Neural crest cell (in vitro differentiated cells): ENCODE results near the gene FBXO45. TPM values are rescaled to one million over a fixed set of nuclear protein-coding genes. Genes with fewer than 3 reads are reported as not detected.
"Not testable (repeated sequence)": the region's sequence is repeated elsewhere in the genome, so short reads cannot be mapped to it uniquely, and the experiment has no call there.

Experiments used
- DNase-seq: peaks from one replicate; pipeline ENCODE4 v3.0.0; 2021; ENCODE audit warnings: low read depth, mixed read lengths, low spot score
- H3K27ac Mint-ChIP-seq: one replicate; pipeline ENCODE4 v1.8.0; 2021; ENCODE audit warnings: mild to moderate bottlenecking, mixed read lengths; ENCODE audit not compliant: unreplicated experiment
- H3K27me3 Mint-ChIP-seq: 2 replicates; pipeline ENCODE4 v1.8.0; 2021; ENCODE audit warnings: low read depth, mild to moderate bottlenecking, mixed read lengths
- H3K36me3 Mint-ChIP-seq: 2 replicates; pipeline ENCODE4 v1.8.0; 2021; ENCODE audit warnings: low read depth, mild to moderate bottlenecking, mixed read lengths
- H3K4me1 Mint-ChIP-seq: 2 replicates; pipeline ENCODE4 v1.8.0; 2021; ENCODE audit warnings: mixed read lengths
- H3K4me3 Mint-ChIP-seq: one replicate; pipeline ENCODE4 v1.8.0; 2021; ENCODE audit warnings: mild to moderate bottlenecking, mixed read lengths
- H3K9me3 Mint-ChIP-seq: 2 replicates; pipeline ENCODE4 v1.8.0; 2021; ENCODE audit warnings: mixed read lengths
- total RNA-seq: library from RNA; stranded (reverse); gene quantifications from 2 replicates; pipeline ENCODE4 v1.2.1, GENCODE V29; 2021
- TF ChIP-seq, protein P1 (sequence below): fragments of 200-600 bp; sonication (generic); conservative IDR thresholded peaks from 2 replicates; pipeline ENCODE4 v1.5.0; 2021; ENCODE audit warnings: antibody characterized with exemption, mild to moderate bottlenecking

FBXO45 gene
- total RNA-seq, 1 donor from 2014 or later, result 17.9 TPM

DNA sequence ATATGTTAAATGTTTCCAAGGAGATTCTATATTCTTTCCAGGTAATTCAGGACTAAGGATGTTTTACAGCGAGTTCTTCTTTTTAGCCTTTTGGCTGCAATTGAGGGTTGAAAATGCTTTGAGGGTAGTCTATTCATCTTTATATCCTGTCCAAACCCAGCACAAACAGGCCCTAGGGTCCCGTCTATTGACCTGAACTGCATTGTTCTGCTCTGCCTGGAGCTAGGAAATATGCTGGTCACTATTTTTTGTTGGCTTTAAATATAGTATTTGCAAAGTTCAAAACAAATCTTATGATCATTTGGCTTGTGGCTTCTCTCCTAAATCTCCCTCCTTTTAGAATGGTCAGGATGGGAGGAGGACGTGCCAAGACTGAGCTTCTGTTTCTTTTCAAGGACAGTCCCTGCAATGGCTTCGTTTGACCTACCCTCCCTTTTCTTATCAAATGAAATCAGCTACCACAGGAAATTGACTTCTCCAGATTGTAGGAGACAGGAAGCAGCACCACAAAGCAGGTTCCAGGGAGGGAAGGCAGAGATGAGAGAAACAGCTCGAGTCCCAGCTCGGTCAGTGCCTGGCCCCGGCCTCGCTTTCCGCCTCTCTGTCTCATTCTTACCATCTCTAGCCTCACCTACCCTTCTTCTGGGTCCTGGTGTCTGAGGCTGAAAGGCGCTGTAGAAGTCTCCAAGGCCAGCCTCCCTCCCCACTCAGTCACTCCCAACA, 43.5 kb downstream of the FBXO45 start:
- H3K36me3 Mint-ChIP-seq, result no peaks in the 10 kb centered on the region
- no peaks in the 10 kb centered on the region for H3K27me3 Mint-ChIP-seq
- H3K4me1 Mint-ChIP-seq, result peaks cover 20% of the 10 kb centered on the region
- DNase-seq, result no peak
- TF ChIP-seq, protein P1, sequence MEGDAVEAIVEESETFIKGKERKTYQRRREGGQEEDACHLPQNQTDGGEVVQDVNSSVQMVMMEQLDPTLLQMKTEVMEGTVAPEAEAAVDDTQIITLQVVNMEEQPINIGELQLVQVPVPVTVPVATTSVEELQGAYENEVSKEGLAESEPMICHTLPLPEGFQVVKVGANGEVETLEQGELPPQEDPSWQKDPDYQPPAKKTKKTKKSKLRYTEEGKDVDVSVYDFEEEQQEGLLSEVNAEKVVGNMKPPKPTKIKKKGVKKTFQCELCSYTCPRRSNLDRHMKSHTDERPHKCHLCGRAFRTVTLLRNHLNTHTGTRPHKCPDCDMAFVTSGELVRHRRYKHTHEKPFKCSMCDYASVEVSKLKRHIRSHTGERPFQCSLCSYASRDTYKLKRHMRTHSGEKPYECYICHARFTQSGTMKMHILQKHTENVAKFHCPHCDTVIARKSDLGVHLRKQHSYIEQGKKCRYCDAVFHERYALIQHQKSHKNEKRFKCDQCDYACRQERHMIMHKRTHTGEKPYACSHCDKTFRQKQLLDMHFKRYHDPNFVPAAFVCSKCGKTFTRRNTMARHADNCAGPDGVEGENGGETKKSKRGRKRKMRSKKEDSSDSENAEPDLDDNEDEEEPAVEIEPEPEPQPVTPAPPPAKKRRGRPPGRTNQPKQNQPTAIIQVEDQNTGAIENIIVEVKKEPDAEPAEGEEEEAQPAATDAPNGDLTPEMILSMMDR, result no peak
- H3K27ac Mint-ChIP-seq, result peak overlapping the region; percentile 14
- no peak overlapping the region for H3K4me3 Mint-ChIP-seq
- no peaks in the 10 kb centered on the region for H3K9me3 Mint-ChIP-seq

DNA sequence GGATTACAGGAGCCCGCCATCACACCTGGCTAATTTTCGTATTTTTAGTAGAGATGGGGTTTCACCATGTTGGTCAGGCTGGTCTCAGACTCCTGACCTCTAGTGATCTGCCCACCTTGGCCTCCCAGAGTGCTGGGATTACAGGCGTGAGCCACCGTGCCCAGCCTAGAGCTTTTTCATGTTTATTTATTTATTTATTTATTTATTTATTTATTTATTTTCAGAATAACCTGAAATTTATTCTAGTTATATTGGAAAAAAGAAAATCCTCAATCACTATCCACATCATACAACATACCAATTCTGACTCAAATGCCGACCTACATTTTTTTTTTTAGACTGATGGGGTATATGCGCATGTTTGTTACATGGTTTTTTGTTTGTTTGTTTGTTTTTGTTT, 46.8 kb downstream of the FBXO45 start:
- not testable (repeated sequence) for H3K4me3 Mint-ChIP-seq, H3K27me3 Mint-ChIP-seq, H3K27ac Mint-ChIP-seq, H3K36me3 Mint-ChIP-seq, DNase-seq, H3K9me3 Mint-ChIP-seq
- peaks cover 26% of the 10 kb centered on the region for H3K4me1 Mint-ChIP-seq

DNA sequence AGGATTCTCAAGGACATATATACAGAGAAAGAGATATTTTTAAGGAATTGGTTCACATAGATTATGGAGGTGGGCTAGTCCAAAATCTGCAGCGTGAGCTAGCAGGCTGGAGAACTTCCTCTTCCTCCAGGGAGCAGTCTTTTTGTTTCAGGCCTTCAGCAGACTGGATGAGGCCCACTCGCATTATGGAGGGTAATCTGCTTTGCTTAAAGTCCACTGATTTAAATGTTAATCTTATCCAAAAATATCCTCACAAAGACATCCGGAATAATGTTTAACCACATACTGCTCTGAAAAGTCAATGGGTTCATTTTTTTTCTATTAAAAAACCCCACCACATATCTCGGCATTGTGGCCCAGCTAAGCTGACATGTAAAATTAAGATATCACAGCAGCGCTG, 48.8 kb downstream of the FBXO45 start:
- no peak for DNase-seq
- H3K36me3 Mint-ChIP-seq, result no peaks in the 10 kb centered on the region
- H3K4me1 Mint-ChIP-seq, result peaks cover 23% of the 10 kb centered on the region
- no peak overlapping the region for H3K27ac Mint-ChIP-seq
- no peaks in the 10 kb centered on the region for H3K27me3 Mint-ChIP-seq
- no peaks in the 10 kb centered on the region for H3K9me3 Mint-ChIP-seq
- TF ChIP-seq, protein P1, result no peak
- H3K4me3 Mint-ChIP-seq, result no peak overlapping the region

DNA sequence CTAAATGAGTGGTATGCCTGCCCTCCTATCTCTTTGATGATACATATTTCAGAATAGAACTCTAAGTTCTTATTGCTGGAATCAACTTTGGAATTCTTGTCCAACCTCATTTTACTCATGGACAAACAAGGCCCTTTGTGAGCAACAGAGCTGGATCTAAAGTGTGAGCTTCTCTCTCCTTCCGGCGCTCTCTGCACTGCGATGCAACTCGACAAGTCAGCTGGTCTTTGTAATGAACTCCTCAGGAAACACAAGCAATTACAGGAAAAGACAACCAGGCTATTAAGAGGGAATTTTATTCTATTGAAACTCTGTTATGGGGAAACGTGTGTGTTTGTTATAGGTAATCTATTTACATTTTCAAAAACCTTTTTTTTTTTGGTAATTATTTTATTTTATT, 50.8 kb downstream of the FBXO45 start:
- Mint-ChIP-seq H3K4me1 (peaks cover 22% of the 10 kb centered on the region), H3K36me3 (no peaks in the 10 kb centered on the region), H3K27ac (peak overlapping the region; percentile 92), H3K4me3 (no peak overlapping the region), H3K9me3 (no peaks in the 10 kb centered on the region), H3K27me3 (no peaks in the 10 kb centered on the region)
- TF ChIP-seq, protein P1, result no peak
- no peak for DNase-seq

DNA sequence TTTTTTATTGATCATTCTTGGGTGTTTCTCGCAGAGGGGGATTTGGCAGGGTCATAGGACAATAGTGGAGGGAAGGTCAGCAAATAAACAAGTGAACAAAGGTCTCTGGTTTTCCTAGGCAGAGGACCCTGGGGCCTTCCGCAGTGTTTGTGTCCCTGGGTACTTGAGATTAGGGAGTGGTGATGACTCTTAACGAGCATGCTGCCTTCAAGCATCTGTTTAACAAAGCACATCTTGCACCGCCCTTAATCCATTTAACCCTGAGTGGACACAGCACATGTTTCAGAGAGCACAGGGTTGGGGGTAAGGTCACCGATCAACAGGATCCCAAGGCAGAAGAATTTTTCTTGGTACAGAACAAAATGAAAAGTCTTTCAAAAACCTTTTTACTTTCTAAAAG, 51.2 kb downstream of the FBXO45 start:
- H3K36me3 Mint-ChIP-seq, H3K4me3 Mint-ChIP-seq, H3K9me3 Mint-ChIP-seq, H3K27me3 Mint-ChIP-seq, DNase-seq: not testable (repeated sequence)
- H3K27ac Mint-ChIP-seq, result peak overlapping the region; percentile 93
- peaks cover 26% of the 10 kb centered on the region for H3K4me1 Mint-ChIP-seq

DNA sequence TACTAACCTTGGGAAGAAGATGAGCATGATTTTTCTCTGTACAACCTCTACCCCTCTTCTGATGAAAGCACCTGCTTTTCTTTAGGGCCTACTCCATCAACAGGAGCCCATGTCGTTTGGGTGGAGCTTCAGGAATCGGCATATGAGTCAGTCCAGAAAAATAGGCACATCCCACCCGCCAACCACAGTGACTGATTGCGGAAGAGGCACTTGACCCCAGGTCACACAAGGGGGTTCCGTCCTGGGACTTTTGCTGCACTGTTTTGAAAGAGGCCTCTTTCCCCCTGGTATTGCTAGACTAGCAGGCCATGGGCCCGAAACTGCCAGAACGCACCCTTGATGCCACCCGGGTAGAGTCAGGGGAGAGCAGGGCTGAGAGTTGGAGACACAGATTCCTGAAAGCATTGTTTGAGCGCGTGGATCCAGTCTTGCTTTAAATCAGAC, 51.7 kb downstream of the FBXO45 start:
- H3K4me1 Mint-ChIP-seq, result peaks cover 32% of the 10 kb centered on the region
- no peaks in the 10 kb centered on the region for H3K9me3 Mint-ChIP-seq
- no peak overlapping the region for H3K4me3 Mint-ChIP-seq
- peak overlapping the region; percentile 93 for H3K27ac Mint-ChIP-seq
- H3K27me3 Mint-ChIP-seq, result no peaks in the 10 kb centered on the region
- TF ChIP-seq, protein P1, result no peak
- no peaks in the 10 kb centered on the region for H3K36me3 Mint-ChIP-seq
- no peak for DNase-seq
